ENCODE measurements around the gene KRT72. TPM values are rescaled to one million over a fixed set of nuclear protein-coding genes. Genes with fewer than 3 reads are reported as not detected.

KRT72 gene
- total RNA-seq (under 1 TPM in 1 of 2 donors, not detected in 1; 0.17 TPM), polyA plus RNA-seq (under 1 TPM; 0.14 TPM)
- long read RNA-seq, donor 1: 0 reads
- long read RNA-seq, donor 2: 0 reads
- long read RNA-seq, donor 3: 0 reads
- long read RNA-seq, donor 4: 0 reads
- long read RNA-seq, donor 5: 0 reads

GRCh38 chr12:52600941-52601481, at the start of gene KRT72:
TSS of gene KRT72 (minus strand) at chr12:52601463. CDS start at chr12:52601452, 11 bp downstream.
- peak in 1 of 3 donors; percentile 4 for DNase-seq
- H3K27ac ChIP-seq (ENCODE audit: low read depth in 1 of 2, low read length in 1 of 2): no peak within 1 kb of the TSS
- no peak within 1 kb of the TSS for H3K9ac ChIP-seq (ENCODE audit: insufficient read depth in 1 of 2, low read length in 2 of 2)
- no peaks in the 10 kb centered on the region for H3K36me3 ChIP-seq (ENCODE audit: control insufficient read depth in 4 of 4, insufficient read depth in 4 of 4, low read length in 4 of 4)
- no peak within 1 kb of the TSS for H3K4me3 ChIP-seq
- H3K27me3 ChIP-seq (ENCODE audit: control insufficient read depth in 3 of 3, insufficient read depth in 3 of 3, low read length in 2 of 3): peaks cover 6 to 65% (median 54%) of the 10 kb centered on the region in 3 donors
- H3K4me1 ChIP-seq (ENCODE audit: control insufficient read depth in 5 of 5, insufficient read depth in 5 of 5, low read length in 5 of 5): no peaks in the 10 kb centered on the region
- ATAC-seq (ENCODE audit: insufficient read depth, low FRiP score): no peak
- WGBS, 2 donors: 25 to 30% methylated on average over 48 of the region's 48 CpGs
- H3K9me3 ChIP-seq (ENCODE audit: control insufficient read depth in 4 of 4, insufficient read depth in 3 of 4, low read length in 3 of 4): peaks cover 0 to 4% (median 0%) of the 10 kb centered on the region in 4 donors
- no peak for TF ChIP-seq CTCF (IDR thresholded peaks at IDR 0.05; ENCODE audit: control extremely low read depth, extremely low read depth)

DNA sequence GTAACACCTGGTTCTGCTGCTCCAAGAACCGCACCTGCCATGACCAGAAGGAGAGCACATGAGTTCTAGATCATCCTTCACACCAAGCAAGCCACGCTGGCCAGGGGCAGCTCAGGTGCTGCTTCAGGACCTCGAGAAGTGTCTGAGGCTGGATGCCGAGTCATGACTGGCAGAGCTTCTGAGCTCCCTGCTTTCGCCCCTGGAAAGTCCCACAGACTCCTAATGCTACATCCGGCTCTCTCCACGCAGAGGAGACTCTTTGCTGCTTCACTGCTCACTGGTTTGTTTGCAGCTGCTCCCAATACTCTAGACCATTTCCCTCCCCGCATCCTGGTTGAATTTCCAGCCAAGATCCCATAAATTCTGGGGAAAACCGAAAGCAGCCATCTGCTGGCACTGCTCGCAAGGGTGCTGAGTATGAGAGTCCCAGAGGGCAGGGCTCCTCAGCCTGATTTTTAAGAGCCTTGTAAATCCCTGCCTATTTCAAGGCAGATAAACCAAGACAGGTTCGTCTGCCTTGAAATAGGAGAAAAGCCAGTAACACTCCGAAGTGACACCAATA, 49.3 kb upstream of the KRT72 start:
- no peak overlapping the region for H3K4me3 ChIP-seq
- ATAC-seq (ENCODE audit: insufficient read depth, low FRiP score) (no peak), DNase-seq (no peak)
- H3K36me3 ChIP-seq (ENCODE audit: control insufficient read depth in 4 of 4, insufficient read depth in 4 of 4, low read length in 4 of 4): no peaks in the 10 kb centered on the region
- WGBS, 2 donors: 71 to 83% methylated on average over 12 of the region's 12 CpGs
- H3K27me3 ChIP-seq (ENCODE audit: control insufficient read depth in 3 of 3, insufficient read depth in 3 of 3, low read length in 2 of 3): peaks cover 0 to 4% (median 0%) of the 10 kb centered on the region in 3 donors
- no peaks in the 10 kb centered on the region for H3K9me3 ChIP-seq (ENCODE audit: control insufficient read depth in 4 of 4, insufficient read depth in 3 of 4, low read length in 3 of 4)
- no peak overlapping the region for H3K9ac ChIP-seq (ENCODE audit: insufficient read depth in 1 of 2, low read length in 2 of 2)
- H3K4me1 ChIP-seq (ENCODE audit: control insufficient read depth in 5 of 5, insufficient read depth in 5 of 5, low read length in 5 of 5): peaks cover 0 to 5% (median 0%) of the 10 kb centered on the region in 5 donors
- H3K27ac ChIP-seq (ENCODE audit: low read depth in 1 of 2, low read length in 1 of 2): no peak overlapping the region
- no peak for TF ChIP-seq CTCF (IDR thresholded peaks at IDR 0.05; ENCODE audit: control extremely low read depth, extremely low read depth)

DNA sequence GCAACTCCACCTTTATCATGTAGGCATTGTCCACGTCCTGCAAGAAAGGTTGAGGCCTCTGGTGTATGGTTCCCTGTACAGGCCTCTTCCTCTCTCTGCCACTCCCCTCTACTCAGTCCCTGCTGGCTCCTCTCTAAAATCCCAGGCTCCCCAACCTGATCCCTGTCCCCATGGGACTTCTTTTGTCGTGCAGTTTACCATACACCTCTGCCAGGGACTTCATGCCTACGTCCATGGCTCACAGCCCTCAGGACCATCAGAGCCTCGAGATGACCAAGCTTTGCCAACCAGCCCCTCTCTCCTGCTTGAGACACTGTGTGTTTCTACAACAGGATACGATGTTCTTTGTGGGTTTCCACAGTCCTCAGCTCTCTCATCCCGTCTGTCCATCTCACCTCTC, 47.8 kb upstream of the KRT72 start:
- Histone ChIP-seq H3K4me1 (ENCODE audit: control insufficient read depth in 5 of 5, insufficient read depth in 5 of 5, low read length in 5 of 5) (no peaks in the 10 kb centered on the region), H3K36me3 (ENCODE audit: control insufficient read depth in 4 of 4, insufficient read depth in 4 of 4, low read length in 4 of 4) (no peaks in the 10 kb centered on the region), H3K27ac (ENCODE audit: low read depth in 1 of 2, low read length in 1 of 2) (no peak overlapping the region), H3K4me3 (no peak overlapping the region), H3K9me3 (ENCODE audit: control insufficient read depth in 4 of 4, insufficient read depth in 3 of 4, low read length in 3 of 4) (no peaks in the 10 kb centered on the region), H3K27me3 (ENCODE audit: control insufficient read depth in 3 of 3, insufficient read depth in 3 of 3, low read length in 2 of 3) (peaks cover 0 to 4% (median 0%) of the 10 kb centered on the region in 3 donors), H3K9ac (ENCODE audit: insufficient read depth in 1 of 2, low read length in 2 of 2) (no peak overlapping the region)
- ATAC-seq (ENCODE audit: insufficient read depth, low FRiP score): no peak
- no peak for TF ChIP-seq CTCF (IDR thresholded peaks at IDR 0.05; ENCODE audit: control extremely low read depth, extremely low read depth)
- no peak for DNase-seq
- 76 to 81% methylated on average over 6 of the region's 6 CpGs for WGBS, 2 donors

Data from lung (tissue), 16 donors.